ENCODE measurements around the gene ZNF266. TPM values are rescaled to one million over a fixed set of nuclear protein-coding genes. Genes with fewer than 3 reads are reported as not detected.

Gene ZNF266
- total and polyA plus RNA-seq, 2 experiments from 2014 or later: 12.7 to 13.9 TPM

GRCh38 chr19:9431475-9431874 lies 3.9 kb downstream of the ZNF266 start:
- no peak overlapping the region for H3K4me3 ChIP-seq
- no peak overlapping the region for H3K4me2 ChIP-seq
- H3K36me3 Mint-ChIP-seq (ENCODE audit: low read depth): peaks cover 40% of the 10 kb centered on the region
- H4K20me1 ChIP-seq (replicated peaks; ENCODE audit: insufficient read depth): no peaks in the 10 kb centered on the region
- DNase-seq (ENCODE audit: low spot score) (peak; percentile 77), ATAC-seq (peak; percentile 68)
- H3K9me2 ChIP-seq (ENCODE audit: insufficient read depth): no peaks in the 10 kb centered on the region
- no peak overlapping the region for H3K4me3 Mint-ChIP-seq
- no peaks in the 10 kb centered on the region for H3K27me3 ChIP-seq (ENCODE audit: insufficient read depth)
- peaks cover 5% of the 10 kb centered on the region; the same call in 1 of the 2 replicates for H3K4me1 ChIP-seq (ENCODE audit: insufficient read depth)
- no peak for TF ChIP-seq JUNB (IDR thresholded peaks at IDR 0.05; ENCODE audit: unreplicated experiment)
- no peak for TF ChIP-seq POLR2AphosphoS5 (IDR thresholded peaks at IDR 0.05; ENCODE audit: low read depth)
- no peak for TF ChIP-seq ZNF331 (CRISPR knock-in tag; IDR thresholded peaks at IDR 0.05; ENCODE audit: low read depth)
- TF ChIP-seq ZNF462 (CRISPR knock-in tag; IDR thresholded peaks at IDR 0.05): no peak
- no peak for TF ChIP-seq EZH2phosphoT487 (IDR thresholded peaks at IDR 0.05; ENCODE audit: unreplicated experiment)
- TF ChIP-seq, protein P1, sequence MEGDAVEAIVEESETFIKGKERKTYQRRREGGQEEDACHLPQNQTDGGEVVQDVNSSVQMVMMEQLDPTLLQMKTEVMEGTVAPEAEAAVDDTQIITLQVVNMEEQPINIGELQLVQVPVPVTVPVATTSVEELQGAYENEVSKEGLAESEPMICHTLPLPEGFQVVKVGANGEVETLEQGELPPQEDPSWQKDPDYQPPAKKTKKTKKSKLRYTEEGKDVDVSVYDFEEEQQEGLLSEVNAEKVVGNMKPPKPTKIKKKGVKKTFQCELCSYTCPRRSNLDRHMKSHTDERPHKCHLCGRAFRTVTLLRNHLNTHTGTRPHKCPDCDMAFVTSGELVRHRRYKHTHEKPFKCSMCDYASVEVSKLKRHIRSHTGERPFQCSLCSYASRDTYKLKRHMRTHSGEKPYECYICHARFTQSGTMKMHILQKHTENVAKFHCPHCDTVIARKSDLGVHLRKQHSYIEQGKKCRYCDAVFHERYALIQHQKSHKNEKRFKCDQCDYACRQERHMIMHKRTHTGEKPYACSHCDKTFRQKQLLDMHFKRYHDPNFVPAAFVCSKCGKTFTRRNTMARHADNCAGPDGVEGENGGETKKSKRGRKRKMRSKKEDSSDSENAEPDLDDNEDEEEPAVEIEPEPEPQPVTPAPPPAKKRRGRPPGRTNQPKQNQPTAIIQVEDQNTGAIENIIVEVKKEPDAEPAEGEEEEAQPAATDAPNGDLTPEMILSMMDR (conservative IDR thresholded peaks at IDR 0.05; ENCODE audit: low read depth in 2 of 2): peak; percentile 63 to 73
- no peak for TF ChIP-seq STAT1 (IDR thresholded peaks at IDR 0.05; ENCODE audit: unreplicated experiment)
- TF ChIP-seq EZH2 (IDR thresholded peaks at IDR 0.05; ENCODE audit: low read depth, unreplicated experiment): no peak
- peaks cover 7% of the 10 kb centered on the region for H3K27me3 Mint-ChIP-seq (ENCODE audit: insufficient read depth, low read depth, poor library complexity)
- peaks cover 8% of the 10 kb centered on the region; the same call in 2 of the 3 replicates for H3K9me3 Mint-ChIP-seq
- peaks cover 6% of the 10 kb centered on the region; the same call in 2 of the 3 replicates for H3K4me1 Mint-ChIP-seq
- no peaks in the 10 kb centered on the region for H3F3A ChIP-seq (replicated peaks; ENCODE audit: low read depth)
- H3K36me3 ChIP-seq (ENCODE audit: insufficient read depth): 0 out of 2 replicates have a peak, but pooled peaks cover 3% of the 10 kb centered on the region
- H2AFZ ChIP-seq: no peak overlapping the region
- peaks cover 15% of the 10 kb centered on the region for H3K79me2 ChIP-seq (replicated peaks; ENCODE audit: insufficient read depth)
- no peak overlapping the region for H3K27ac ChIP-seq (ENCODE audit: low read depth)
- no peak overlapping the region for H3K27ac Mint-ChIP-seq

Measured in GM23338 (cell line).